AG09319 (cell line): Measurements from ENCODE around the gene BRD3OS.
A peak's percentile ranks its signal among the peaks of the same experiment; 100 is the strongest.

Source experiments
- DNase-seq: peaks from one replicate; pipeline ENCODE4 v3.0.0-alpha.2; 2010; ENCODE audit warnings: low read depth; ENCODE audit errors: extremely low read depth
- CTCF ChIP-seq: IDR thresholded peaks from 2 replicates; pipeline ENCODE4 v1.5.1; 2011; ENCODE audit warnings: low read depth, mild to moderate bottlenecking, inconsistent platforms, low read length, moderate library complexity

The BRD3OS gene, protein sequence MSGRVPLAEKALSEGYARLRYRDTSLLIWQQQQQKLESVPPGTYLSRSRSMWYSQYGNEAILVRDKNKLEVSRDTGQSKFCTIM

DNA sequence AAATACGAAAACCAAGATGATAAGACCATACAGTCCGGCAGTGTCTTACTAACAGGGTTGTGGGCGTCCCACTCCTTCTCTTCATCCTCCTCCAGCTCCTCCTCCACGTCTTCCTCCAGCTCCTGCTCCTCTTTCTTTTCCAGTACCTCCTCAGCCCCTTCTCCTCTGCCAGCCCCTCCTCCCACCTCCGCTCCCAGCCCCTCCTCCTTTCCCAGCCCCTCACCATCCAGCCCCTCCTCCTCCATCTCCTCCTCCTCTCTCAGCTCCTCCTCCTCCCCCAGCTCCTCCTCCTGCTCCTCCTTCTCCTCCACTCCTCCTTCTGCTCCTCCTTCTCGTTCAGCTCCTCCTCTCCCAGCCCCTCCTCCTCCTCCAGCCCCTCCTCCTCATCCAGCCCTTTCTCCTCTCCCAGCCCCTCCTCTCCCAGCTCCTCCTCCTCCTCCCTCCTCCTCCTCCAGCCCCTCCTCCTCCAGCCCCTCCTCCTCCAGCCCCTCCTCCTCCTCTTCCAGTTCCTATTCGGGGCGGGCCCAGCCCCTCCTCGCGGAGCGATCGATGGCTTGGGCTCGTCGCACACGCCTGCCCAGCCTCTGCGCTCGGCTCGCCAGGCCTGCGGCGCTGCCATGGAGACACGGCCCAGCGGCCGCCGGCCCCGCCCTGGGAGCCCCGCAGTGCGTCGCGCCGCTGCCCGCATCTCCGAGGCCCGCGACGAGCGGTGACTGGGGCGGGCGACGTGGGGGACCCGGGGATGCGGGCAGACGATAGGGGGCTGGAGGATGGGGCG, at the start of gene BRD3OS:
Gene BRD3OS, plus strand, starts transcription at position 654 of the 778 bp plus-strand sequence. CDS start 1,267 bp downstream, outside the sequence.
- no peak for TF ChIP-seq CTCF
- DNase-seq, result peak; percentile 100

DNA sequence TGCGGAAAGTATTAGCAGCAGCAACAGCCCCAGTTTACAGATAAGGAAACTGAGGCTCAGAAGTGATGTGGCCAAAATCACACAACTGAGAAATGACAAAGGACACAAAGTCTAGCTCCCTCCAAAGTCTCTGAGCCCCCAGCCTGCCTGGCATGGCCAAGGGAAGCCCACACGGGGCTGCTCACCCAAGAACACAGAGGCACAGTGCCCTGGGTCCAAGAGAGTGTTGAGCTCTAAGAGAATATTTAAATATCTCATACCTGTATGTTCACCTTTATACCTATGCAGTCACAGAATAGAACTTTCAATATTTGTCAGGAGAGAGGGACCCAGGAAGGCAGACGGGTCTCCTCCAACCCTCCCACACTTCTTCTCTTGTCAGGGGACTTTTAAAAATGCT, 49.8 kb upstream of the BRD3OS start:
- no peak for TF ChIP-seq CTCF
- no peak for DNase-seq

- DNase-seq, result no peak
- TF ChIP-seq CTCF, result no peak
Measured at GRCh38 chr9:133976191-133976861, 49.0 kb upstream of the BRD3OS start.

DNA sequence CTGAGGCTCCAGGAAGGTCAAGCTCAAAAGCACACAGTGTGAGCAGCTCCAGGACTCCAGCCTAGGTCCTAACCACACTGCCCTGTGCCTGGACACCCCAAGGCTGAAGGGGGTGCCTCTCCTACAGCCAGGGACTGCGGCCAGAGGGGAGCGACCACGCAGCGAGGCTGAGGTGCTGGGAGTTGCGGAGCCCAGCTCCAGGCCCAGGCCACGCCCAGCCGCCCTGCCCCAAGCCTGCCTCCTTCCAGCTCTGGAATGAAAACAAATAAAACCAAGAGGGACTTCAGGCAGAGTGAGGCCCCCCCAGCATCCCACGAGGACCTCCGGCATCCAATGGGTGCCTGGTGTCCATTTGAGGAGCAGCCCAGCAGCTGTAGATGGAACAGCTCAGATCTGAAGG, 48.4 kb upstream of the BRD3OS start:
- no peak for TF ChIP-seq CTCF
- DNase-seq, result no peak

GRCh38 chr9:133977421-133978201, 47.7 kb upstream of the BRD3OS start:
- no peak for DNase-seq
- no peak for TF ChIP-seq CTCF

GRCh38 chr9:133978226-133978898, 46.9 kb upstream of the BRD3OS start:
- TF ChIP-seq CTCF, result no peak
- DNase-seq, result no peak
